Fibroblast of pulmonary artery (primary cell): ENCODE data around the gene KRIT1.

Experiments
- DNase-seq: peaks from one replicate; pipeline ENCODE4 v3.0.0-alpha.2; 2010; ENCODE audit warnings: low read depth
- H3K4me3 ChIP-seq: replicated peaks from 2 replicates; pipeline ENCODE4 v1.5.1; 2011; ENCODE audit warnings: low read depth, mild to moderate bottlenecking, control low read depth, low read length, moderate library complexity
- TF ChIP-seq, protein P1 (sequence below): IDR thresholded peaks from 2 replicates; pipeline ENCODE4 v1.5.1; 2011; ENCODE audit warnings: mild to moderate bottlenecking, control low read depth, low read length, inconsistent platforms; ENCODE audit errors: missing control alignments

KRIT1 gene

DNA sequence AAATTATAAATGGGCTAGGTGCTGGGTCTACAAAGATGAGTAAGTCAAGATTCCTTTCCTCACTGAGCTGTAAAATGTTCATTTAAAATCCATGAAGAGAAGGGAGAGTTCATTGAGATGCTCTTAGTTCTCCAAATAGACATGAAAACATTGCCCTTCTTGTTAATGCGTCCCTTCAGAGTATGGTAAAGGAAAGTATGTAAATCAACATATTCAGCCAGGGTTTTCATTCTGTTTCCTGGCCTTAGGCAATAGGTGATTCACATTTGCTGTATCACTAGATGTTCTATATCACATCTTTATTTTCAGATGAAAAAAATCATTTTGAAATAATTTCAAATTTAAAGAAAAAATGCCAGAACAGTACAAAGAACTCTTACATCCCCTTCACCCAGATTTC lies 5.5 kb upstream of the KRIT1 start:
- DNase-seq = no peak
- no peak overlapping the region for H3K4me3 ChIP-seq
- TF ChIP-seq, protein P1, sequence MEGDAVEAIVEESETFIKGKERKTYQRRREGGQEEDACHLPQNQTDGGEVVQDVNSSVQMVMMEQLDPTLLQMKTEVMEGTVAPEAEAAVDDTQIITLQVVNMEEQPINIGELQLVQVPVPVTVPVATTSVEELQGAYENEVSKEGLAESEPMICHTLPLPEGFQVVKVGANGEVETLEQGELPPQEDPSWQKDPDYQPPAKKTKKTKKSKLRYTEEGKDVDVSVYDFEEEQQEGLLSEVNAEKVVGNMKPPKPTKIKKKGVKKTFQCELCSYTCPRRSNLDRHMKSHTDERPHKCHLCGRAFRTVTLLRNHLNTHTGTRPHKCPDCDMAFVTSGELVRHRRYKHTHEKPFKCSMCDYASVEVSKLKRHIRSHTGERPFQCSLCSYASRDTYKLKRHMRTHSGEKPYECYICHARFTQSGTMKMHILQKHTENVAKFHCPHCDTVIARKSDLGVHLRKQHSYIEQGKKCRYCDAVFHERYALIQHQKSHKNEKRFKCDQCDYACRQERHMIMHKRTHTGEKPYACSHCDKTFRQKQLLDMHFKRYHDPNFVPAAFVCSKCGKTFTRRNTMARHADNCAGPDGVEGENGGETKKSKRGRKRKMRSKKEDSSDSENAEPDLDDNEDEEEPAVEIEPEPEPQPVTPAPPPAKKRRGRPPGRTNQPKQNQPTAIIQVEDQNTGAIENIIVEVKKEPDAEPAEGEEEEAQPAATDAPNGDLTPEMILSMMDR = no peak

DNA sequence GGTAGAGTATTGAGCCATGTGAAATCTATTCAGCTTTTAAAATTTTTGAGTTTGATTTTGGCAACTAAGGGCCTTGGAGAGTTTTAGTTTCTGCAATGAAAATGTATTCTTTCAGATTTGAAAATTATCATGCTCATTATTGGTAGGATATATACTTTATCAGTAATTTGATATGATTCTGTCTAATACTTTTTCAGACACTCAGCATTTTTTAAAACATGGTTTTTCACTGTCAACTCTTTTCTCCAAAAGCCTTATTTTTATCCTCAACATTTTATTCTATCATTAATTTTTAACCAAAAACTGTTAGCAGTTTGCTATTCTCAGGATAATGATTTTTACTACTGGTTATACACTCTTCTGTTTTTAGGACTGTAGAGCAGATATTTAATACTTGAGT lies 4.9 kb upstream of the KRIT1 start:
- no peak overlapping the region for H3K4me3 ChIP-seq
- DNase-seq = no peak
- TF ChIP-seq, protein P1 = no peak

DNA sequence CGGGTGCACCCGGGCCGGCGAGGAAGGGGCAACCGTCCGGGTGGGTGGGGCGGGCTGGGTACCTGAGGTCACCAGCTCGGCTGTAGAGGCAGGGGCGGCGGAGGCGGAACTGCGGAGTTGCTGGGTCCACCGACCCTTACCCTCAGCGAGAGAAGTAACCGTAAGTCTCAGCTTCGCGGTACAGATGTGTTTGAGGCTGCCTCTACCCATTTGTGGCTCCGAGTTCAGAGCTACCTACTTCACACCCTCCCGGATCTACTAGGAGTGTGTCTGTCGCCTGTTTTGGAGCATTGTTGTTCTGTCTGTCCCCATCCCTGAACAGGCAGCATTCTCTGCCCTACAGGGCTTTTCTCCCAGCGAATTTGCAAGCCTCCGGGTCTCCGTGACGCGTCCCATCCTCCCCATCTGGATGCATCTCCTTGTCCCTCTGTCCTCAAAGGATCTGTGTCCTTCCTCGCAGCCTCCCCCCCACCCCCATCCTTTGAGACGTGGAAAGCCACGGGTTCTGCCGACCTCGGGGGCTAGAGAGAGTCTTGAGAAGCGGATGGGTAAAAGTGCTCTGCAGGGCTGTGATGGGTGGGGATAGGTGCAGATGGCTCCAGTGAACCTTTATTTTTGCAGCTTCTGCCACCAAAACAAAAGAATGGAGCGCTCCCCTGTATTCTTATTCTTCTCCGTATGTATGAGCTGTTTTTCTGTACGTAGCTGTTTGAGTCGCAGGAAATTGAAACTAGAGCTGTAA lies 817 bp upstream of the KRIT1 start:
- no peak for DNase-seq
- peak overlapping the region; percentile 84 for H3K4me3 ChIP-seq
- TF ChIP-seq, protein P1 = no peak

DNA sequence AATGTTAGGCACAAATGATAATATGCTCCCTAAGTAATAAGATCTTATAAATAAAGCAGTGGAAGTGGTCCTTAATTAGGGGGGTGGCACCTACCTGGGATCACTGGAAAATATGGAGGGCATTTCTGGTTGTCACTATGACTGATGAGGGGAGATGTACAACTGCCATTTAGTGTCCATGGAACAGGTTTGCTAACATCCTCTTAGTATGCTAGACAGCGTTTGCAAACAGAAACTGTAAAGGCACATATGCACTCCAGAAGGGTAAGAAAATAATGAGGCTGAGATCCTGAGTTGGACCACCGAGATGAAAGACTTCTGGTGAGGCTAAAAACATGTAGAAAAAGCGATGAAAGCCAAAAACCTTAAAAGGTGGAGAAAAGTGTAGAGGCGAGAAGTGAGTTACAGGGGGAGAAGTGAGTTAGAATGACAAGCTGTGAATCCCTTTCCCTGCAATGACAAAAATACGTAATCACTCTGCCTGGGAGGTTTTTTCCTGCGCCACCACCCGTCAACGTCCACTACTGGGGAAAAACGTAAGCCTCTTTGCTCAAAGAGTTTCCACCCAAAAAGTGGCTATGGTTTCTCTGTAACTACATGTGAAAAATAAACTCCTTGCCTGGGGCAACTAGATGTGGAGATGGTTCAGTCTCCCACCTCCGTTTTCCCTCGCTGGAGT lies 767 bp downstream of the KRIT1 start:
- peak overlapping the region; percentile 84 for H3K4me3 ChIP-seq
- DNase-seq = no peak
- TF ChIP-seq, protein P1 = no peak

DNA sequence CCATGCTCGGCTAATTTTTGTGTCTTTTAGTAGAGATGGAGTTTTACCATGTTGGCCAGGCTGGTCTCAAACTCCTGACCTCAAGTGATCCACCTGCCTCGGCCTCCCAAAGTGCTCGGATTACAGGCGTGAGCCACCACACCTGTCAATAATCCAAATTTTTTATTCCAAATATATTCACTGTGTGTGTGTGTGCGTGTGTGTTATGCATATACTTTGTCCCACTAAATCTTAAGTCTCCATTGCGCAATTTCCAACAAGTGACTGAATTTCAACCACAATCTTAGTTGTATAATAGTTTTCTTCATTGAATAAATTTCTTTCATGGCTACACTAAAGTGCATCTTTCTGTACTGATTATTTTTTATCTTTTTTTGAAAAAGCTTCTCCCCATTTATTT lies 2.7 kb downstream of the KRIT1 start:
- TF ChIP-seq, protein P1 = no peak
- no peak overlapping the region for H3K4me3 ChIP-seq
- DNase-seq = no peak

DNA sequence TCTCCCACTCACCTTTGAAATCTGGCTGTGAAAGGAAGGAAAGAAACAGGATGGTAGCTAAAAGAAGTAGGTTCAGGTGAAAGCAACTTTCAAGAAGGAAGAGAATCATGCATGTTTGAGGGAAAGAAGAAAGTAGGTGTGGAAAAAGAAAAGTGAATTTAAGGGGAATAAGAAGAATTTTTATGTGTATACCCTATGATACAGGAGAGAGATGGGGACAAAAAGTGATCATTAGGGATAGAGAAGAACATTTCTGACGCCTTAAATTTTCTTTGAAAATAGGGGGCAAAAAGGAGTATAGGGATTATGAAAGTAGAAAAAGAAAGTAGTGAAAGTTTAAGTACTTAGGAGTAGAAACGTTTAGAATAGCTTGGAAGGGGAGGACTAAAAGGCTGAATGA lies 15.2 kb downstream of the KRIT1 start:
- TF ChIP-seq, protein P1 = no peak
- no peak for DNase-seq
- no peak overlapping the region for H3K4me3 ChIP-seq

DNA sequence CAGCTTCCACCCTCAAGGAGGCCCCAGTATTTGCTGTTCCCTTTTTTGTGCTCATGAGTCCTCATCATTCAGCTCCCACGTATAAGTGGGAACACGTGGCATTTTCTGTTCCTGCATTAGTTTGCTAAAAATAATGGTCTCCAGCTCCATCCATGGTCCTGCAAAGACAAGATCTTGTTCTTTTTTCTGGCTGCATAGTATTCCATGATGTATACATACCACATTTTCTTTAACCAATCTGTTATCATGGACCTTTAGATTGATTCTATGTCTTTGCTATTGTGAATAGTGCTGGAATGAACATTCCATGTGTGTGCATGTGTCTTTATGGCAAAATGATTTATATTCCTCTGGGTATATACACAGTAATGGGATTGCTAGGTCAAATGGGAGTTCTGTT lies 17.0 kb downstream of the KRIT1 start:
- TF ChIP-seq, protein P1 = no peak
- H3K4me3 ChIP-seq = no peak overlapping the region
- no peak for DNase-seq
